ENCODE results near the gene GTPBP1. TPM values are rescaled to one million over a fixed set of nuclear protein-coding genes. Genes with fewer than 3 reads are reported as not detected.

Gene GTPBP1
- total RNA-seq, 1 experiment from 2014 or later: 108 TPM

GRCh38 chr22:38699143-38699542 is 6.6 kb upstream of the GTPBP1 start:
- Histone ChIP-seq H4K5ac (ENCODE audit: insufficient read length, low read depth, low read length) (no peak overlapping the region), H4K20me1 (ENCODE audit: control insufficient read depth, insufficient read depth, insufficient read length) (no peaks in the 10 kb centered on the region), H3K4me1 (ENCODE audit: insufficient read depth, low read length) (peaks cover 5% of the 10 kb centered on the region), H2BK120ac (ENCODE audit: low read depth, low read length, poor library complexity, severe bottlenecking) (no peak overlapping the region), H3K14ac (ENCODE audit: insufficient read depth, low read length) (no peak overlapping the region), H2BK20ac (ENCODE audit: low read depth, low read length, poor library complexity, severe bottlenecking) (no peak overlapping the region), H4K8ac (replicated peaks; ENCODE audit: insufficient read length, low read depth, low read length) (no peak overlapping the region), H2AFZ (ENCODE audit: low read length) (no peak overlapping the region), H3K27ac (ENCODE audit: insufficient read length, low read depth, low read length) (no peak overlapping the region), H3K9ac (ENCODE audit: extremely low read depth, insufficient read length, low read length) (peak overlapping the region; percentile 27), H3K4ac (ENCODE audit: low read depth, low read length) (no peak overlapping the region), H2BK15ac (ENCODE audit: low read depth, low read length) (no peak overlapping the region), H2BK12ac (ENCODE audit: insufficient read length, low read depth, low read length) (no peak overlapping the region), H3K23ac (ENCODE audit: insufficient read length, low read depth, low read length) (no peak overlapping the region), H3K4me2 (ENCODE audit: insufficient read depth, insufficient read length, low read length) (peak overlapping the region; percentile 72), H2BK5ac (ENCODE audit: insufficient read length, low read length) (no peak overlapping the region), H3T11ph (ENCODE audit: low read length) (no peak overlapping the region), H2AK5ac (ENCODE audit: insufficient read length, low read length) (no peak overlapping the region), H4K91ac (ENCODE audit: insufficient read length, low read depth, low read length) (no peak overlapping the region), H3K23me2 (ENCODE audit: insufficient read length, low read depth, low read length, poor library complexity, severe bottlenecking) (peaks cover 10% of the 10 kb centered on the region), H3K18ac (ENCODE audit: insufficient read length, low read depth, low read length) (no peak overlapping the region), H3K27me3 (ENCODE audit: insufficient read depth, low read length) (no peaks in the 10 kb centered on the region), H3K9me3 (ENCODE audit: control insufficient read depth, low read depth, low read length) (no peaks in the 10 kb centered on the region), H3K79me1 (ENCODE audit: insufficient read depth, low read depth, low read length, poor library complexity, severe bottlenecking) (no peaks in the 10 kb centered on the region), H3K56ac (ENCODE audit: insufficient read length, low read depth, low read length) (no peak overlapping the region), H3K79me2 (ENCODE audit: insufficient read depth, low read length) (peaks cover 9% of the 10 kb centered on the region)
- Mint-ChIP-seq H3K27me3 (ENCODE audit: low read depth) (no peaks in the 10 kb centered on the region; the same call in 1 of the 2 replicates), H3K36me3 (ENCODE audit: insufficient read depth in 1 of 3, low read depth in 3 of 3) (peaks cover 7 to 28% (median 13%) of the 10 kb centered on the region in 3 experiments; a peak in 6 of 7 replicates), H3K4me3 (peak overlapping the region; percentile 93 to 99), H3K4me1 (peaks cover 41 to 51% of the 10 kb centered on the region in 2 experiments), H3K27ac (no peak overlapping the region), H3K9me3 (no peaks in the 10 kb centered on the region)
- no peak for DNase-seq
- TF ChIP-seq, protein P1, sequence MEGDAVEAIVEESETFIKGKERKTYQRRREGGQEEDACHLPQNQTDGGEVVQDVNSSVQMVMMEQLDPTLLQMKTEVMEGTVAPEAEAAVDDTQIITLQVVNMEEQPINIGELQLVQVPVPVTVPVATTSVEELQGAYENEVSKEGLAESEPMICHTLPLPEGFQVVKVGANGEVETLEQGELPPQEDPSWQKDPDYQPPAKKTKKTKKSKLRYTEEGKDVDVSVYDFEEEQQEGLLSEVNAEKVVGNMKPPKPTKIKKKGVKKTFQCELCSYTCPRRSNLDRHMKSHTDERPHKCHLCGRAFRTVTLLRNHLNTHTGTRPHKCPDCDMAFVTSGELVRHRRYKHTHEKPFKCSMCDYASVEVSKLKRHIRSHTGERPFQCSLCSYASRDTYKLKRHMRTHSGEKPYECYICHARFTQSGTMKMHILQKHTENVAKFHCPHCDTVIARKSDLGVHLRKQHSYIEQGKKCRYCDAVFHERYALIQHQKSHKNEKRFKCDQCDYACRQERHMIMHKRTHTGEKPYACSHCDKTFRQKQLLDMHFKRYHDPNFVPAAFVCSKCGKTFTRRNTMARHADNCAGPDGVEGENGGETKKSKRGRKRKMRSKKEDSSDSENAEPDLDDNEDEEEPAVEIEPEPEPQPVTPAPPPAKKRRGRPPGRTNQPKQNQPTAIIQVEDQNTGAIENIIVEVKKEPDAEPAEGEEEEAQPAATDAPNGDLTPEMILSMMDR (conservative IDR thresholded peaks at IDR 0.05): no peak
- WGBS (ENCODE audit: extremely low coverage, insufficient read length, low lambda C conversion rate): no CpG with 5 or more reads among the region's 5 CpGs

Data from H9 (cell line).